BE2C (cell line): Measurements from ENCODE around the gene CHEK1.
"Not testable (repeated sequence)": the region's sequence is repeated elsewhere in the genome, so short reads cannot be mapped to it uniquely, and the experiment has no call there.

ENCODE experiments used
- DNase-seq: peaks from one replicate; pipeline ENCODE4 v3.0.0-alpha.2; 2020
- H3K27me3 ChIP-seq: fragments of 250-450 bp; sonication (Bioruptor Pico); 2 replicates; pipeline ENCODE4 v1.5.1; 2020; ENCODE audit warnings: mild to moderate bottlenecking
- H3K36me3 ChIP-seq: fragments of 250-450 bp; sonication (Bioruptor Pico); 2 replicates; pipeline ENCODE4 v1.5.1; 2020; ENCODE audit warnings: mild to moderate bottlenecking
- H3K4me1 ChIP-seq: fragments of 250-450 bp; sonication (Bioruptor Pico); 2 replicates; pipeline ENCODE4 v1.5.1; 2020
- H3K4me3 ChIP-seq: 2 replicates; pipeline ENCODE4 v1.5.1; 2011; ENCODE audit warnings: low read depth, low read length
- H3K9me3 ChIP-seq: fragments of 250-450 bp; sonication (Bioruptor Pico); 2 replicates; pipeline ENCODE4 v1.5.1; 2020
- TF ChIP-seq, protein P1 (sequence below): IDR thresholded peaks from 2 replicates; pipeline ENCODE4 v1.5.1; 2012; ENCODE audit warnings: mild to moderate bottlenecking, low read depth, low read length

Gene CHEK1

DNA sequence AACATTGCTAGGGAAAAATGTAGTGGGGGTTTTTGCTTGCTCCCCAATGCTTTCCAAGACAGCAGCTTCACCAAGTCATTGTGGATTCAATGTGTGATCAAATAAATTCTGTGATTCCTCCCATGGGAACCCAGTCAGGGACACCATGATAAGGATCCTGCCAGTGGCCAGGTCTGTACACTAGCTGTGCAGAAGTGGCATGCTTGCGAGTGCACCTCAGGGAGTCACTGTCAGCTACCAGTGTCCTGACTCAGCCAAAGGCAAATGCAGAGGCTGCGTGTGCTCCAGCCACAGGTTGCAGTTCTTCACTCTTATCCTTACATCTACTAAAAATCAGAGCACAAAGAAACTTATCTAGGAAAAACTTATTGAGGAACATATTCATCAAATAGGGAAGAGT is 65.0 kb downstream of the CHEK1 start:
- Histone ChIP-seq H3K27me3 (no peaks in the 10 kb centered on the region), H3K4me1 (no peaks in the 10 kb centered on the region), H3K4me3 (no peak overlapping the region), H3K36me3 (no peaks in the 10 kb centered on the region), H3K9me3 (no peaks in the 10 kb centered on the region)
- TF ChIP-seq, protein P1, sequence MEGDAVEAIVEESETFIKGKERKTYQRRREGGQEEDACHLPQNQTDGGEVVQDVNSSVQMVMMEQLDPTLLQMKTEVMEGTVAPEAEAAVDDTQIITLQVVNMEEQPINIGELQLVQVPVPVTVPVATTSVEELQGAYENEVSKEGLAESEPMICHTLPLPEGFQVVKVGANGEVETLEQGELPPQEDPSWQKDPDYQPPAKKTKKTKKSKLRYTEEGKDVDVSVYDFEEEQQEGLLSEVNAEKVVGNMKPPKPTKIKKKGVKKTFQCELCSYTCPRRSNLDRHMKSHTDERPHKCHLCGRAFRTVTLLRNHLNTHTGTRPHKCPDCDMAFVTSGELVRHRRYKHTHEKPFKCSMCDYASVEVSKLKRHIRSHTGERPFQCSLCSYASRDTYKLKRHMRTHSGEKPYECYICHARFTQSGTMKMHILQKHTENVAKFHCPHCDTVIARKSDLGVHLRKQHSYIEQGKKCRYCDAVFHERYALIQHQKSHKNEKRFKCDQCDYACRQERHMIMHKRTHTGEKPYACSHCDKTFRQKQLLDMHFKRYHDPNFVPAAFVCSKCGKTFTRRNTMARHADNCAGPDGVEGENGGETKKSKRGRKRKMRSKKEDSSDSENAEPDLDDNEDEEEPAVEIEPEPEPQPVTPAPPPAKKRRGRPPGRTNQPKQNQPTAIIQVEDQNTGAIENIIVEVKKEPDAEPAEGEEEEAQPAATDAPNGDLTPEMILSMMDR, result no peak
- no peak for DNase-seq

DNA sequence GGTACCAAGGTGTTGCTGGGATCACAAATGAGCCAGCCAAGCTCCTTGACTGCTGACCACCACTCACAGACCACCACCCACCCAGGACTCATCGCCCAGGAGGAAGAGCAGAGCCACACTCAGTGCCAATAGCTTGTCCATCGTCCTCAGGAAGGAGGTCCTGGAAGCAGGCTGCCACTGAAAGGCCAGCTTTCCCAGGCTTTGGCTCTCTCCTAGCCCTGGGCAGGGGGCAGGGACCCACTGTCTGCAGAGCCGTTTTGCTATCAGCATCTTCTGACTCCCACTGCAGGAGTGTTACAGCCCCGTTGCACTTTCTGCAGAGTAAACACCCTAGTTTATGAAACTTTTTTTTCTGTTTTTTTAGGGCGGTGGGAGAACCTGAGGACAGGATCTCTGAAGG is 67.9 kb downstream of the CHEK1 start:
- no peak overlapping the region for H3K4me3 ChIP-seq
- no peaks in the 10 kb centered on the region for H3K36me3 ChIP-seq
- TF ChIP-seq, protein P1, result no peak
- no peaks in the 10 kb centered on the region for H3K9me3 ChIP-seq
- no peaks in the 10 kb centered on the region for H3K4me1 ChIP-seq
- H3K27me3 ChIP-seq, result no peaks in the 10 kb centered on the region
- DNase-seq, result no peak

GRCh38 chr11:125694951-125695350 is 70.0 kb downstream of the CHEK1 start:
- H3K4me1 ChIP-seq, result no peaks in the 10 kb centered on the region
- no peak overlapping the region for H3K4me3 ChIP-seq
- TF ChIP-seq, protein P1, result no peak
- H3K9me3 ChIP-seq, result no peaks in the 10 kb centered on the region
- no peaks in the 10 kb centered on the region for H3K27me3 ChIP-seq
- DNase-seq, result no peak
- H3K36me3 ChIP-seq, result no peaks in the 10 kb centered on the region

DNA sequence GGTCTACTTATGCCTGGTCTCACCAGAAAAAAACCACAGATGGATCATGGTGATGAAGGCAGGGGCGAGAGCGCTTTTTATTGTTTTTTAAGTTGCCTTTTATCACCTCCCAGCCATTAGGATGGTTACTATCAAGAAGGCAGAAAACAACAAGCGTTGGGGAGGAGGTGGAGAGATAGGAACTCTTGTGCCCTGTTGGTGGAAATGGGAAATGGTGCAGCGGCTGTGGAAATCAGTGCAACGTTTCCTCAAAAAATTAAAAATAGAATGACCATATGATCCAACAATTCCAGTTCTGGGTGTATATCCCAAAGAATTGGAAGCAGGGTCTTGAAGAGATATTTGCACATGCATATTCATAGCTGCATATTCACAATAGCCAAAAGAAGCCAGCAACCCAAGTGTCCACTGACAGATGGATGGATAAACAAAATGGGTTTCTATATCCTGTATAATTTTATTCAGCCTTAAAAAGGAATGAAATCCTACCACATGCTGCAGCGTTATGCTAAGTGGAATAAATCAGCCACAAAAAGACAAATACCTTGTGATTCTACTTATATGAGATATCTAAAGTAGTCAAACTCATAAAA is 76.2 kb downstream of the CHEK1 start:
- no peaks in the 10 kb centered on the region for H3K4me1 ChIP-seq
- TF ChIP-seq, protein P1, result 0 out of 2 replicates have a peak, but pooled peaks have one; percentile 2
- no peak for DNase-seq
- H3K4me3 ChIP-seq, result no peak overlapping the region
- 0 out of 2 replicates have a peak, but pooled peaks cover 4% of the 10 kb centered on the region for H3K9me3 ChIP-seq
- H3K27me3 ChIP-seq, result peaks cover 6% of the 10 kb centered on the region; the same call in 1 of the 2 replicates
- H3K36me3 ChIP-seq, result no peaks in the 10 kb centered on the region

GRCh38 chr11:125701858-125702621 is 77.1 kb downstream of the CHEK1 start:
- Histone ChIP-seq H3K9me3 (0 out of 2 replicates have a peak, but pooled peaks cover 4% of the 10 kb centered on the region), H3K27me3 (peaks cover 6% of the 10 kb centered on the region; the same call in 1 of the 2 replicates), H3K4me3 (no peak overlapping the region), H3K4me1 (no peaks in the 10 kb centered on the region), H3K36me3 (no peaks in the 10 kb centered on the region)
- TF ChIP-seq, protein P1, result no peak
- DNase-seq, result no peak

- H3K4me3 ChIP-seq, H3K27me3 ChIP-seq, H3K4me1 ChIP-seq, H3K36me3 ChIP-seq, H3K9me3 ChIP-seq, DNase-seq: not testable (repeated sequence)
These were observed 79.7 kb downstream of the CHEK1 start for GRCh38 chr11:125704686-125705085.
